Omental fat pad (tissue), 4 donors: ENCODE measurements around the gene ACOXL. TPM values are rescaled to one million over a fixed set of nuclear protein-coding genes. Genes with fewer than 3 reads are reported as not detected.

Experiments used
- ATAC-seq: fragments of 150-250 bp; one replicate; pipeline ENCODE4 v1.9.1; 2016; ENCODE audit warnings: mild to moderate bottlenecking, moderate library complexity; ENCODE audit not compliant: low FRiP score
- DNase-seq: peaks from one replicate; pipeline ENCODE4 v3.0.0-alpha.2; 2019; ENCODE audit warnings: low spot score
- CTCF ChIP-seq, 3 donors: fragments of 450-650 bp; IDR thresholded peaks; one replicate each; pipeline ENCODE4 v1.5.1; 2016 to 2017; ENCODE audit warnings: antibody characterized with exemption in 3 of 3, mild to moderate bottlenecking in 3 of 3, moderate library complexity in 2 of 3
- total RNA-seq, 4 donors: library from RNA; depleted of rRNA; stranded (reverse); fragments of >200 nt; gene quantifications; one replicate each; pipeline ENCODE4 v1.1.0, GENCODE V29; 2016

The ACOXL gene
- total RNA-seq, 4 donors from 2014 or later, result 0.12 to 0.84 TPM; not detected in 2

- no peak for ATAC-seq
- no peak for DNase-seq
- TF ChIP-seq CTCF (IDR thresholded peaks at IDR 0.05), result no peak
Observed at GRCh38 chr2:111165084-111165483, 432.7 kb downstream of the ACOXL start.

- ATAC-seq, result no peak
- no peak for TF ChIP-seq CTCF (IDR thresholded peaks at IDR 0.05)
- DNase-seq, result no peak
Observed at GRCh38 chr2:111166115-111166514, 433.7 kb downstream of the ACOXL start.

- ATAC-seq, result no peak
- DNase-seq, result no peak
- TF ChIP-seq CTCF (IDR thresholded peaks at IDR 0.05), result no peak
Observed at GRCh38 chr2:111167076-111167862, 434.9 kb downstream of the ACOXL start.

GRCh38 chr2:111167863-111168162 is 435.4 kb downstream of the ACOXL start:
- no peak for ATAC-seq
- DNase-seq, result no peak
- TF ChIP-seq CTCF (IDR thresholded peaks at IDR 0.05), result no peak

Other genes starting within 250 kb of the ACOXL start
- gene RGPD6, start 155.4 kb upstream of the ACOXL start, total RNA-seq, result 10 to 100 TPM; 39.5 to 67.1 (median 51.2) TPM
- gene BUB1, start 54.5 kb upstream of the ACOXL start, total RNA-seq, result 1 to 10 TPM in 2 of 4 donors, under 1 TPM in 2; 0.25 to 3.7 (median 1.4) TPM